PC-9 (cell line): Measurements from ENCODE around the gene ROR2. TPM values are rescaled to one million over a fixed set of nuclear protein-coding genes. Genes with fewer than 3 reads are reported as not detected.

ENCODE experiments used
- BruUV-seq: library from RNA; stranded (reverse); fragments of 400-500 nt; replicated peaks from 2 replicates; lab custom pipeline; 2021; lab: Mats Ljungman, UMichigan
- CTCF ChIA-PET: fragments of 300-600 bp; sonication (Branson Sonifier 250); formaldehyde crosslinking; loops from one replicate; lab custom pipeline; 2022; ENCODE audit warnings: antibody characterized with exemption; lab: Charles Lee
- POLR2A ChIA-PET: fragments of 300-600 bp; sonication (Branson Sonifier 250); formaldehyde crosslinking; loops from one replicate; lab custom pipeline; 2022; ENCODE audit warnings: antibody characterized with exemption; ENCODE audit not compliant: unreplicated experiment; lab: Charles Lee
- DNase-seq, 2 experiments: peaks; one replicate each; pipeline versions ENCODE4 v3.0.0 to v3.0.0-alpha.2; 2015 to 2022; ENCODE audit warnings: mixed read lengths in 1 of 2
- H2AFZ ChIP-seq: fragments of 200-600 bp; sonication (generic); 2 replicates; pipeline ENCODE4 v1.8.1; 2017; ENCODE audit warnings: antibody characterized with exemption
- H3F3A ChIP-seq: fragments of 200-600 bp; sonication (generic); 2 replicates; pipeline ENCODE4 v1.8.1; 2017; ENCODE audit warnings: antibody characterized with exemption, mild to moderate bottlenecking, low read depth; ENCODE audit not compliant: insufficient read depth
- H3K27ac ChIP-seq: fragments of 200-600 bp; sonication (generic); 2 replicates; pipeline ENCODE4 v1.6.1; 2016; ENCODE audit warnings: mixed run types
- H3K27me3 ChIP-seq: fragments of 200-600 bp; sonication (generic); 2 replicates; pipeline ENCODE4 v1.6.1; 2016; ENCODE audit warnings: low read depth, mixed run types; ENCODE audit not compliant: insufficient read depth
- H3K36me3 ChIP-seq: fragments of 200-600 bp; sonication (generic); 2 replicates; pipeline ENCODE4 v1.6.1; 2016; ENCODE audit warnings: low read depth, mixed run types
- H3K4me1 ChIP-seq: fragments of 200-600 bp; sonication (generic); replicated peaks from 2 replicates; pipeline ENCODE4 v1.6.1; 2016; ENCODE audit warnings: mixed run types; ENCODE audit not compliant: insufficient read depth
- H3K4me2 ChIP-seq: fragments of 200-600 bp; sonication (generic); 2 replicates; pipeline ENCODE4 v1.6.1; 2017; ENCODE audit warnings: mixed run types
- H3K4me3 ChIP-seq: fragments of 200-600 bp; sonication (generic); 2 replicates; pipeline ENCODE4 v1.6.1; 2016; ENCODE audit warnings: mixed run types
- H3K79me2 ChIP-seq: fragments of 200-600 bp; sonication (generic); 2 replicates; pipeline ENCODE4 v1.6.1; 2017; ENCODE audit warnings: low read depth, mixed run types
- H3K9me2 ChIP-seq: fragments of 200-600 bp; sonication (generic); 2 replicates; pipeline ENCODE4 v1.8.1; 2017; ENCODE audit warnings: mild to moderate bottlenecking; ENCODE audit not compliant: insufficient read depth
- H3K9me3 ChIP-seq: fragments of 200-600 bp; sonication (generic); 2 replicates; pipeline ENCODE4 v1.8.1; 2016; ENCODE audit warnings: low read depth; ENCODE audit not compliant: insufficient read depth
- H4K20me1 ChIP-seq: fragments of 200-600 bp; sonication (generic); 2 replicates; pipeline ENCODE4 v1.8.1; 2017; ENCODE audit not compliant: insufficient read depth
- CTCF ChIP-seq: fragments of 200-600 bp; sonication (generic); conservative IDR thresholded peaks from 2 replicates; pipeline ENCODE4 v1.6.1; 2017; ENCODE audit warnings: mixed run types, antibody characterized with exemption, mild to moderate bottlenecking, moderate library complexity
- EZH2 ChIP-seq: fragments of 200-600 bp; sonication (generic); IDR thresholded peaks from 2 replicates; pipeline ENCODE4 v1.8.0; 2017; ENCODE audit warnings: antibody characterized with exemption, low read depth
- intact Hi-C: fragments of 100-400 bp; cut with micrococcal nuclease; formaldehyde crosslinking; loops from one replicate; pipeline ENCODE4 v1.10.0; 2022; ENCODE audit not compliant: unreplicated experiment
- total RNA-seq: library from RNA; stranded (reverse); gene quantifications from 2 replicates; pipeline ENCODE4 v1.2.3, GENCODE V29; 2021

ROR2 gene
- total RNA-seq, 1 experiment from 2014 or later = not detected

DNA sequence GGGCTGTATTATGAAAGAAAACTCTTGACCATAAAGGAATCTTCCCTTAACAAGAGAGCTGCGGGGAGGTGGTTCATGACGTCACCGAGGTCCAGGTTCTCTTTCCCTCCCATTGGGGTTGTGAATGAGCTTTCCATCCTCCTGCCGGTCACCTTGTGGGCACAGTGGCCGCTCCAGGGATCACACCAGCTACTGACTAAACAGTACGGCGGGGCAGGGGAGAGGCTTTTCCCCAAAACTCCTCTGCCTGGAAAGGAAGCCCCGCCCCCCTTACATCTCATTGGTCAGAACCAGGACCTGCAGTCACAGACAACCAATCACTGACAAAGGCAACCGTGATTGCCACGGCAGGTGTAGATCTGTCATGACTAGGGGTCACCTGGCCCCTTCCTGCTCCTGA is 35.6 kb downstream of the ROR2 start:
- Histone ChIP-seq H3K27me3 (peaks cover 80% of the 10 kb centered on the region), H3K4me3 (no peak overlapping the region), H3K9me3 (no peaks in the 10 kb centered on the region), H2AFZ (no peak overlapping the region), H3K4me1 (no peaks in the 10 kb centered on the region), H3K79me2 (no peaks in the 10 kb centered on the region), H4K20me1 (no peaks in the 10 kb centered on the region; the same call in 1 of the 2 replicates), H3K9me2 (no peaks in the 10 kb centered on the region), H3F3A (no peaks in the 10 kb centered on the region), H3K4me2 (no peak overlapping the region), H3K36me3 (no peaks in the 10 kb centered on the region), H3K27ac (no peak overlapping the region)
- no peak for DNase-seq
- ChIA-PET CTCF (no interaction called here), POLR2A (interaction anchor here (0.7 kb wide), 1 partner anchor 1862 kb away, joined by 4 read pairs; no protein-coding TSS in a partner anchor)
- TF ChIP-seq CTCF (no peak), EZH2 (no peak)
- intact Hi-C loops = no loop called here
- BruUV-seq = no TSS peak

GRCh38 chr9:91913986-91914385 is 36.0 kb downstream of the ROR2 start:
- no peak for DNase-seq
- Histone ChIP-seq H3K36me3 (no peaks in the 10 kb centered on the region), H2AFZ (no peak overlapping the region), H3K27me3 (peaks cover 80% of the 10 kb centered on the region), H3K79me2 (no peaks in the 10 kb centered on the region), H3K27ac (no peak overlapping the region), H3K9me3 (no peaks in the 10 kb centered on the region), H3K4me3 (no peak overlapping the region), H3K4me1 (no peaks in the 10 kb centered on the region), H3K9me2 (no peaks in the 10 kb centered on the region), H4K20me1 (no peaks in the 10 kb centered on the region; the same call in 1 of the 2 replicates), H3F3A (no peaks in the 10 kb centered on the region), H3K4me2 (no peak overlapping the region)
- intact Hi-C loops = no loop called here
- BruUV-seq = no TSS peak
- POLR2A ChIA-PET = interaction anchor here (0.7 kb wide), 1 partner anchor 1862 kb away, joined by 4 read pairs; no protein-coding TSS in a partner anchor
- CTCF ChIA-PET = no interaction called here
- TF ChIP-seq CTCF (no peak), EZH2 (no peak)

DNA sequence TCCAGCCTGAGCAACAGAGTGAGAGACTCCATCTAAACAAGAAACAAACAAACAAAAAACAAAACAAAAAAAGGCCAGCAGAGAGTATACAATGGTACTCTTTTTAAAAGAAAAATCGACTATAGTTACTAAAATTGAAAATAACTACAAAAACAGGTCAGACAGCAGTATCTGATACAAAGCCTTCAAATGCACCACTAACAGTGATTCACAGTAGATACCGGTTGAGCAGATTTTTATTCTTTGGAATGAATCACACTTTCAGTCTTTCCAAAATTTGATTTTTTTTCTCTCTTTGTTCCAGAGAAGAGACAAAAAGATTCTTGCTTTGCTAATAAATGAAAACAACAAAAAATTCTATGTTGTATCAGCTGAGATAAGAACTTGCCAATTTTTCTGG is 36.9 kb downstream of the ROR2 start:
- Histone ChIP-seq H3K4me3 (no peak overlapping the region), H3K4me2 (no peak overlapping the region), H4K20me1 (no peaks in the 10 kb centered on the region; the same call in 1 of the 2 replicates), H3K9me2 (no peaks in the 10 kb centered on the region), H3K79me2 (no peaks in the 10 kb centered on the region), H3K9me3 (no peaks in the 10 kb centered on the region), H3K27ac (no peak overlapping the region), H2AFZ (no peak overlapping the region), H3F3A (no peaks in the 10 kb centered on the region), H3K27me3 (peaks cover 75% of the 10 kb centered on the region), H3K36me3 (no peaks in the 10 kb centered on the region), H3K4me1 (no peaks in the 10 kb centered on the region)
- POLR2A ChIA-PET = no interaction called here
- CTCF ChIA-PET = no interaction called here
- no peak for DNase-seq
- intact Hi-C loops = no loop called here
- BruUV-seq = no TSS peak
- TF ChIP-seq CTCF (no peak), EZH2 (no peak)
